ENCODE data around the gene FAM174C.

Gene FAM174C

GRCh38 chr19:1233115-1233667 is 42.1 kb upstream of the FAM174C start:
- no peak overlapping the region for H3K4me3 ChIP-seq (ENCODE audit: low read length)
- H3K27ac ChIP-seq (ENCODE audit: low read depth, low read length) = no peak overlapping the region
- no peaks in the 10 kb centered on the region for H3K36me3 ChIP-seq (ENCODE audit: control insufficient read depth, insufficient read depth, low read length)
- no peak overlapping the region for H3K9ac ChIP-seq (ENCODE audit: low read length)
- H3K4me1 ChIP-seq (ENCODE audit: control insufficient read depth, insufficient read depth, low read length) = peaks cover 6% of the 10 kb centered on the region
- peaks cover 4% of the 10 kb centered on the region for H3K27me3 ChIP-seq (ENCODE audit: control insufficient read depth, insufficient read depth, low read length)

- Histone ChIP-seq H3K4me3 (ENCODE audit: low read length) (no peak overlapping the region), H3K4me1 (ENCODE audit: control insufficient read depth, insufficient read depth, low read length) (peaks cover 6% of the 10 kb centered on the region), H3K9ac (ENCODE audit: low read length) (no peak overlapping the region), H3K27ac (ENCODE audit: low read depth, low read length) (no peak overlapping the region), H3K27me3 (ENCODE audit: control insufficient read depth, insufficient read depth, low read length) (peaks cover 4% of the 10 kb centered on the region), H3K36me3 (ENCODE audit: control insufficient read depth, insufficient read depth, low read length) (no peaks in the 10 kb centered on the region)
Measured at GRCh38 chr19:1234051-1234954, 41.0 kb upstream of the FAM174C start.

GRCh38 chr19:1234955-1235380 is 40.4 kb upstream of the FAM174C start:
- H3K27me3 ChIP-seq (ENCODE audit: control insufficient read depth, insufficient read depth, low read length) = peaks cover 4% of the 10 kb centered on the region
- H3K4me3 ChIP-seq (ENCODE audit: low read length) = no peak overlapping the region
- no peak overlapping the region for H3K27ac ChIP-seq (ENCODE audit: low read depth, low read length)
- peaks cover 6% of the 10 kb centered on the region for H3K4me1 ChIP-seq (ENCODE audit: control insufficient read depth, insufficient read depth, low read length)
- no peak overlapping the region for H3K9ac ChIP-seq (ENCODE audit: low read length)
- no peaks in the 10 kb centered on the region for H3K36me3 ChIP-seq (ENCODE audit: control insufficient read depth, insufficient read depth, low read length)

- Histone ChIP-seq H3K27ac (ENCODE audit: low read depth, low read length) (no peak overlapping the region), H3K27me3 (ENCODE audit: control insufficient read depth, insufficient read depth, low read length) (peaks cover 4% of the 10 kb centered on the region), H3K36me3 (ENCODE audit: control insufficient read depth, insufficient read depth, low read length) (no peaks in the 10 kb centered on the region), H3K4me3 (ENCODE audit: low read length) (peak overlapping the region; percentile 15), H3K9ac (ENCODE audit: low read length) (no peak overlapping the region), H3K4me1 (ENCODE audit: control insufficient read depth, insufficient read depth, low read length) (peaks cover 6% of the 10 kb centered on the region)
Measured at GRCh38 chr19:1235625-1236538, 39.4 kb upstream of the FAM174C start.

GRCh38 chr19:1236576-1236975 is 38.8 kb upstream of the FAM174C start:
- H3K27ac ChIP-seq (ENCODE audit: low read depth, low read length) = no peak overlapping the region

GRCh38 chr19:1237027-1237659 is 38.2 kb upstream of the FAM174C start:
- Histone ChIP-seq H3K36me3 (ENCODE audit: control insufficient read depth, insufficient read depth, low read length) (no peaks in the 10 kb centered on the region), H3K9ac (ENCODE audit: low read length) (no peak overlapping the region), H3K27ac (ENCODE audit: low read depth, low read length) (no peak overlapping the region), H3K27me3 (ENCODE audit: control insufficient read depth, insufficient read depth, low read length) (peaks cover 4% of the 10 kb centered on the region), H3K4me1 (ENCODE audit: control insufficient read depth, insufficient read depth, low read length) (peaks cover 10% of the 10 kb centered on the region), H3K4me3 (ENCODE audit: low read length) (peak overlapping the region; percentile 54)

More at GRCh38 chr19:1236576-1236975, 38.8 kb upstream of the FAM174C start:
- Histone ChIP-seq H3K9ac (ENCODE audit: low read length) (no peak overlapping the region), H3K4me3 (ENCODE audit: low read length) (peak overlapping the region; percentile 15), H3K36me3 (ENCODE audit: control insufficient read depth, insufficient read depth, low read length) (no peaks in the 10 kb centered on the region), H3K27me3 (ENCODE audit: control insufficient read depth, insufficient read depth, low read length) (peaks cover 4% of the 10 kb centered on the region), H3K4me1 (ENCODE audit: control insufficient read depth, insufficient read depth, low read length) (peaks cover 11% of the 10 kb centered on the region)

GRCh38 chr19:1237754-1238368 is 37.5 kb upstream of the FAM174C start, which contains the start of gene CBARP:
CBARP (minus strand) TSS chr19:1238005; CDS start chr19:1236100, 1,905 bp downstream.
- Histone ChIP-seq H3K27me3 (ENCODE audit: control insufficient read depth, insufficient read depth, low read length) (peaks cover 4% of the 10 kb centered on the region), H3K9ac (ENCODE audit: low read length) (no peak within 1 kb of the TSS), H3K36me3 (ENCODE audit: control insufficient read depth, insufficient read depth, low read length) (no peaks in the 10 kb centered on the region), H3K27ac (ENCODE audit: low read depth, low read length) (peak within 1 kb of the TSS; percentile 0), H3K4me1 (ENCODE audit: control insufficient read depth, insufficient read depth, low read length) (peaks cover 10% of the 10 kb centered on the region), H3K4me3 (ENCODE audit: low read length) (peak within 1 kb of the TSS; percentile 54)

GRCh38 chr19:1238369-1239303 is 36.7 kb upstream of the FAM174C start:
- peaks cover 16% of the 10 kb centered on the region for H3K4me1 ChIP-seq (ENCODE audit: control insufficient read depth, insufficient read depth, low read length)
- H3K4me3 ChIP-seq (ENCODE audit: low read length) = no peak overlapping the region
- H3K27ac ChIP-seq (ENCODE audit: low read depth, low read length) = peak overlapping the region; percentile 0
- no peak overlapping the region for H3K9ac ChIP-seq (ENCODE audit: low read length)
- H3K36me3 ChIP-seq (ENCODE audit: control insufficient read depth, insufficient read depth, low read length) = no peaks in the 10 kb centered on the region
- peaks cover 4% of the 10 kb centered on the region for H3K27me3 ChIP-seq (ENCODE audit: control insufficient read depth, insufficient read depth, low read length)

GRCh38 chr19:1239420-1239795 is 35.9 kb upstream of the FAM174C start:
- Histone ChIP-seq H3K9ac (ENCODE audit: low read length) (no peak overlapping the region), H3K27me3 (ENCODE audit: control insufficient read depth, insufficient read depth, low read length) (peaks cover 4% of the 10 kb centered on the region), H3K4me3 (ENCODE audit: low read length) (no peak overlapping the region), H3K36me3 (ENCODE audit: control insufficient read depth, insufficient read depth, low read length) (no peaks in the 10 kb centered on the region), H3K4me1 (ENCODE audit: control insufficient read depth, insufficient read depth, low read length) (peaks cover 22% of the 10 kb centered on the region), H3K27ac (ENCODE audit: low read depth, low read length) (peak overlapping the region; percentile 84)

GRCh38 chr19:1239796-1240737 is 35.3 kb upstream of the FAM174C start:
- Histone ChIP-seq H3K27ac (ENCODE audit: low read depth, low read length) (peak overlapping the region; percentile 84), H3K4me3 (ENCODE audit: low read length) (peak overlapping the region; percentile 48), H3K27me3 (ENCODE audit: control insufficient read depth, insufficient read depth, low read length) (peaks cover 4% of the 10 kb centered on the region), H3K4me1 (ENCODE audit: control insufficient read depth, insufficient read depth, low read length) (peaks cover 28% of the 10 kb centered on the region), H3K36me3 (ENCODE audit: control insufficient read depth, insufficient read depth, low read length) (no peaks in the 10 kb centered on the region), H3K9ac (ENCODE audit: low read length) (no peak overlapping the region)

Measured in rectal smooth muscle tissue (tissue), 1 donor.